AG04450 (cell line): ENCODE results near the gene NCBP3. TPM values are rescaled to one million over a fixed set of nuclear protein-coding genes. Genes with fewer than 3 reads are reported as not detected.

ENCODE experiments used
- CTCF ChIA-PET: fragments of 300-600, 350-600 bp; formaldehyde crosslinking; extraction: SDS; loops from one replicate; lab custom pipeline; 2022; ENCODE audit warnings: antibody characterized with exemption, inconsistent platforms; lab: Charles Lee
- POLR2A ChIA-PET: fragments of 350-600 bp; formaldehyde crosslinking; extraction: SDS; loops from one replicate; lab custom pipeline; 2021; ENCODE audit warnings: antibody characterized with exemption, inconsistent platforms; lab: Yijun Ruan, JAX
- DNase-seq: peaks from one replicate; pipeline ENCODE4 v3.0.0-alpha.2; 2011; ENCODE audit warnings: low read depth, low spot score
- H3K27ac ChIP-seq: one replicate; pipeline ENCODE4 v1.5.1; 2012; ENCODE audit warnings: low read depth, low read length, control low read depth
- H3K27me3 ChIP-seq: one replicate; pipeline ENCODE4 v1.6.0; 2012; ENCODE audit warnings: low read length; ENCODE audit not compliant: control insufficient read depth, insufficient read depth
- H3K4me3 ChIP-seq: 2 replicates; pipeline ENCODE4 v1.5.1; 2011; ENCODE audit warnings: mild to moderate bottlenecking, low read depth, low read length, control low read depth
- H3K9me3 ChIP-seq: 2 replicates; pipeline ENCODE4 v1.5.1; 2012; ENCODE audit warnings: low read length; ENCODE audit not compliant: control insufficient read depth, insufficient read depth
- polyA plus RNA-seq: library from polyadenylated mRNA; depleted of rRNA; stranded (reverse); fragments of >200 nt; gene quantifications from 2 replicates; pipeline ENCODE4 v1.2.3, GENCODE V29; 2011
- TF ChIP-seq, protein P1 (sequence below): IDR thresholded peaks from 2 replicates; pipeline ENCODE4 v1.5.1; 2011; ENCODE audit warnings: low read depth, low read length, control low read depth, inconsistent platforms

NCBP3 gene
- polyA plus RNA-seq, 1 experiment, result 28.5 TPM

GRCh38 chr17:3812771-3813170 lies 33.3 kb downstream of the NCBP3 start:
- Histone ChIP-seq H3K27ac (no peak overlapping the region), H3K9me3 (no peaks in the 10 kb centered on the region), H3K27me3 (no peaks in the 10 kb centered on the region), H3K4me3 (no peak overlapping the region)
- ChIA-PET POLR2A (interaction anchor here (1.0 kb wide), 1 partner anchor 14 kb away, joined by 3 read pairs; no protein-coding TSS in a partner anchor), CTCF (interaction anchor here (1.2 to 2.6 kb wide), 3 partner anchors 33 to 78 kb away, joined by 3 to 15 read pairs (median 12); partner anchors contain the start of gene NCBP3)
- TF ChIP-seq, protein P1, sequence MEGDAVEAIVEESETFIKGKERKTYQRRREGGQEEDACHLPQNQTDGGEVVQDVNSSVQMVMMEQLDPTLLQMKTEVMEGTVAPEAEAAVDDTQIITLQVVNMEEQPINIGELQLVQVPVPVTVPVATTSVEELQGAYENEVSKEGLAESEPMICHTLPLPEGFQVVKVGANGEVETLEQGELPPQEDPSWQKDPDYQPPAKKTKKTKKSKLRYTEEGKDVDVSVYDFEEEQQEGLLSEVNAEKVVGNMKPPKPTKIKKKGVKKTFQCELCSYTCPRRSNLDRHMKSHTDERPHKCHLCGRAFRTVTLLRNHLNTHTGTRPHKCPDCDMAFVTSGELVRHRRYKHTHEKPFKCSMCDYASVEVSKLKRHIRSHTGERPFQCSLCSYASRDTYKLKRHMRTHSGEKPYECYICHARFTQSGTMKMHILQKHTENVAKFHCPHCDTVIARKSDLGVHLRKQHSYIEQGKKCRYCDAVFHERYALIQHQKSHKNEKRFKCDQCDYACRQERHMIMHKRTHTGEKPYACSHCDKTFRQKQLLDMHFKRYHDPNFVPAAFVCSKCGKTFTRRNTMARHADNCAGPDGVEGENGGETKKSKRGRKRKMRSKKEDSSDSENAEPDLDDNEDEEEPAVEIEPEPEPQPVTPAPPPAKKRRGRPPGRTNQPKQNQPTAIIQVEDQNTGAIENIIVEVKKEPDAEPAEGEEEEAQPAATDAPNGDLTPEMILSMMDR, result no peak
- no peak for DNase-seq

GRCh38 chr17:3812284-3812683 lies 33.8 kb downstream of the NCBP3 start:
- ChIA-PET CTCF (interaction anchor here (1.2 to 2.6 kb wide), 3 partner anchors 34 to 78 kb away, joined by 3 to 15 read pairs (median 12); partner anchors contain the start of gene NCBP3), POLR2A (interaction anchor here (1.0 kb wide), 1 partner anchor 14 kb away, joined by 3 read pairs; no protein-coding TSS in a partner anchor)
- Histone ChIP-seq H3K4me3 (no peak overlapping the region), H3K27me3 (no peaks in the 10 kb centered on the region), H3K9me3 (no peaks in the 10 kb centered on the region), H3K27ac (no peak overlapping the region)
- no peak for DNase-seq
- TF ChIP-seq, protein P1, result no peak

DNA sequence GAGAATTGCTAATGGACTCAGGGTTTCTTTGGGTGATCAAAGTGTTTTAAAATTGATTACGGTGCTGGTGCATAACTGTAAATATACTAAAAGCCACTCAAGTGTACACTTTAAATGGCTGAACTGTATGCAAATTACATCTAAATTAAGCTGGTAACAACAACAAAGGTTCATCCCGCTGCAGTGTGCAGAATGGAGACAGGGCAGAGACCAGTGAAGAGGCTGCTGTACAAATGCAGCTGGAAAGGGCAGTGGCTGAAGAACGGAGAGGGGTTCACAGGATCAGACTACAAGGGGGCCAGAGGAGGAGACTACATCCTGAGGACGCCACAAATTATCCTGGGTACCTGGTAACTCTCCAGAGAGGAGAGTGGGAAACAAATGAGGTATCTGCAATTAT lies 36.0 kb downstream of the NCBP3 start:
- H3K27ac ChIP-seq, result no peak overlapping the region
- TF ChIP-seq, protein P1, result no peak
- ChIA-PET CTCF (interaction anchor here (1.7 to 2.6 kb wide), 2 partner anchors 17 to 72 kb away, joined by 5 to 15 read pairs; no protein-coding TSS in a partner anchor), POLR2A (no interaction called here)
- no peaks in the 10 kb centered on the region for H3K27me3 ChIP-seq
- DNase-seq, result no peak
- no peaks in the 10 kb centered on the region for H3K9me3 ChIP-seq
- H3K4me3 ChIP-seq, result no peak overlapping the region

GRCh38 chr17:3809135-3809534 lies 36.9 kb downstream of the NCBP3 start:
- TF ChIP-seq, protein P1, result no peak
- Histone ChIP-seq H3K4me3 (no peak overlapping the region), H3K27me3 (no peaks in the 10 kb centered on the region), H3K27ac (no peak overlapping the region), H3K9me3 (no peaks in the 10 kb centered on the region)
- ChIA-PET POLR2A (no interaction called here), CTCF (interaction anchor here (1.7 kb wide), 1 partner anchor 18 kb away, joined by 5 read pairs; no protein-coding TSS in a partner anchor)
- DNase-seq, result no peak

DNA sequence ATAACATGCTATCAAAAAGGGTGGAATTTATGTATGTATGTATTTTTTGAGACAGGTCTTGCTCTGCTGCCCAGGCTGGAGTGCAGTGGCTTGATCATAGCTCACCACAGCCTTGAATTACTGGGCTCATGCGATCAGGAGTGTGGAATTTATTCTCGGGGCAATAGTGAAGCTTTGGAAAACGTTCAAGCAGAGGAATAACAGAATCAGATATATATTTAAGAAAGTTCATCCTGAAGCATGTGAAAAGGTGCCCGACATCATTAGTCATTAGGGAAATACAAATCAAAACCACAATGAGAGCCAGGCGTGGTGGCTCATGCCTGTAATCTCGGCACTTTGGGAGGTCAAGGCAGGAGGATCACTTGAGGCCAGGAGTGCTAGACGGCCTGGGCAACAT lies 37.3 kb downstream of the NCBP3 start:
- Histone ChIP-seq H3K4me3 (no peak overlapping the region), H3K9me3 (no peaks in the 10 kb centered on the region), H3K27me3 (no peaks in the 10 kb centered on the region), H3K27ac (no peak overlapping the region)
- TF ChIP-seq, protein P1, result no peak
- ChIA-PET POLR2A (no interaction called here), CTCF (interaction anchor here (0.7 kb wide), 1 partner anchor 72 kb away, joined by 3 read pairs; no protein-coding TSS in a partner anchor)
- DNase-seq, result no peak
